ENCODE measurements around the gene PDIA2.

GRCh38 chr16:269061-269796 is 13.7 kb upstream of the PDIA2 start:
- TF ChIP-seq EP300 (IDR thresholded peaks at IDR 0.05) (no peak), CTCF (IDR thresholded peaks at IDR 0.05) (no peak), POLR2AphosphoS5 (IDR thresholded peaks at IDR 0.05) (no peak)

All from upper lobe of left lung (tissue), 4 donors.